ENCODE data around the gene SLC41A1. TPM values are rescaled to one million over a fixed set of nuclear protein-coding genes. Genes with fewer than 3 reads are reported as not detected.

The SLC41A1 gene
- total and polyA plus RNA-seq, 8 donors: 8.2 to 46.2 (median 16.2) TPM

GRCh38 chr1:205777994-205778393 is 35.0 kb downstream of the SLC41A1 start:
- Histone ChIP-seq H3K4me1 (peaks cover 10 to 24% (median 16%) of the 10 kb centered on the region in 4 donors), H3K27ac (no peak overlapping the region), H3K9me3 (no peaks in the 10 kb centered on the region), H3K36me3 (no peaks in the 10 kb centered on the region), H3K4me3 (no peak overlapping the region), H3K27me3 (no peaks in the 10 kb centered on the region)
- 54 to 79% (median 64%) methylated on average over 2 of the region's 2 CpGs for WGBS, 5 donors
- no peak for TF ChIP-seq CTCF (IDR thresholded peaks at IDR 0.05)
- no peak for TF ChIP-seq EP300 (IDR thresholded peaks at IDR 0.05)
- TF ChIP-seq POLR2AphosphoS5 (IDR thresholded peaks at IDR 0.05): no peak
- TF ChIP-seq POLR2A (IDR thresholded peaks at IDR 0.05): no peak
- no peak for DNase-seq
- intact Hi-C loops (cut with DNase I; ENCODE audit: low total_unique reads): no loop called here

- Histone ChIP-seq H3K4me3 (peak overlapping the region; percentile 72 to 92 (median 84)), H3K27ac (peak overlapping the region in 4 of 5 donors; percentile 74 to 82 (median 76)), H3K9me3 (no peaks in the 10 kb centered on the region), H3K27me3 (no peaks in the 10 kb centered on the region), H3K4me1 (peaks cover 10 to 24% (median 16%) of the 10 kb centered on the region in 4 donors), H3K36me3 (peaks cover 0 to 2% (median under 1%) of the 10 kb centered on the region in 4 donors)
- DNase-seq: no peak
- TF ChIP-seq POLR2AphosphoS5 (IDR thresholded peaks at IDR 0.05) (peak in 1 of 3 donors; percentile 6), POLR2A (IDR thresholded peaks at IDR 0.05) (no peak), CTCF (IDR thresholded peaks at IDR 0.05) (no peak), EP300 (IDR thresholded peaks at IDR 0.05) (no peak)
- intact Hi-C loops (cut with DNase I; ENCODE audit: low total_unique reads): no loop called here
These were observed 37.3 kb downstream of the SLC41A1 start for GRCh38 chr1:205775717-205776056.

- TF ChIP-seq CTCF (IDR thresholded peaks at IDR 0.05): no peak
- TF ChIP-seq POLR2A (IDR thresholded peaks at IDR 0.05): no peak
- peak; percentile 36 to 83 (median 43) for TF ChIP-seq POLR2AphosphoS5 (IDR thresholded peaks at IDR 0.05)
- Histone ChIP-seq H3K27me3 (no peaks in the 10 kb centered on the region), H3K4me1 (peaks cover 10 to 24% (median 16%) of the 10 kb centered on the region in 4 donors), H3K27ac (peak within 1 kb of the TSS; percentile 41 to 82 (median 74)), H3K36me3 (peaks cover 0 to 7% (median 5%) of the 10 kb centered on the region in 4 donors), H3K4me3 (peak within 1 kb of the TSS; percentile 72 to 92 (median 84)), H3K9me3 (no peaks in the 10 kb centered on the region)
- intact Hi-C loops (cut with DNase I; ENCODE audit: low total_unique reads): no loop called here
- WGBS, 5 donors: 1% methylated on average over 33 to 40 of the region's 40 CpGs
- DNase-seq: peak; percentile 82 to 94
These were observed 37.8 kb downstream of the SLC41A1 start, which contains the start of gene RAB29 for GRCh38 chr1:205775015-205775716. Gene RAB29, minus strand, starts transcription at chr1:205775482. Its CDS starts 526 bp downstream, at chr1:205774956.

GRCh38 chr1:205774198-205775014 is 38.6 kb downstream of the SLC41A1 start:
- peak in 1 of 2 donors; percentile 60 for DNase-seq
- TF ChIP-seq CTCF (IDR thresholded peaks at IDR 0.05) (no peak), POLR2A (IDR thresholded peaks at IDR 0.05) (no peak), POLR2AphosphoS5 (IDR thresholded peaks at IDR 0.05) (no peak), EP300 (IDR thresholded peaks at IDR 0.05) (no peak)
- no peaks in the 10 kb centered on the region for H3K9me3 ChIP-seq
- H3K27me3 ChIP-seq: no peaks in the 10 kb centered on the region
- WGBS, 5 donors: 8 to 15% (median 11%) methylated on average over 29 to 36 of the region's 36 CpGs
- H3K36me3 ChIP-seq: peaks cover 0 to 13% (median 12%) of the 10 kb centered on the region in 4 donors
- intact Hi-C loops (cut with DNase I; ENCODE audit: low total_unique reads): no loop called here
- peaks cover 10 to 32% (median 16%) of the 10 kb centered on the region in 4 donors for H3K4me1 ChIP-seq
- H3K4me3 ChIP-seq: peak overlapping the region; percentile 72 to 92 (median 84)
- H3K27ac ChIP-seq: peak overlapping the region; percentile 41 to 82 (median 74)
